RPMI7951 (cell line): Measurements from ENCODE around the gene LAMA5. TPM values are rescaled to one million over a fixed set of nuclear protein-coding genes. Genes with fewer than 3 reads are reported as not detected.
A peak's percentile ranks its signal among the peaks of the same experiment; 100 is the strongest.

Experiments used
- DNase-seq: peaks from one replicate; pipeline ENCODE4 v3.0.0-alpha.2; 2012; ENCODE audit warnings: low read depth
- total RNA-seq: library from RNA; depleted of rRNA; stranded (reverse); fragments of >200 nt; shearing (Covaris generic); gene quantifications from 2 replicates; pipeline ENCODE4 v1.2.3, GENCODE V29; 2014

The LAMA5 gene
- total RNA-seq, 1 experiment from 2014 or later = 36.6 TPM

GRCh38 chr20:62303340-62304226 is 63.5 kb downstream of the LAMA5 start:
- DNase-seq = peak; percentile 44

DNA sequence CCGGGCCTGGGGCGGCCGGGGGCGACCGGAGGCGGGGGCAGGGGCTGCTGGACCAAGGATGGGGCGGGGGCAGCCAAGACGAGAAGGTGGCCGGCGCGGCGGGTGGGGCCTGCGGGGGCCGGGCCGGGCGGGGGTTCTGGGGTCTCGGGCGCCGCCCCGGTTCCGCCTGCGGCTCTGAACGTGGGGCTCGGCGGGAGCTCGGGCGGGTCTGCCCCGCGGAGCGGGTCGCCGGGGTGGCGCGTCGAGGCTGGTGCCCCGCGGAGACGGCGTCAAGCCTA is 64.1 kb downstream of the LAMA5 start:
- DNase-seq = no peak

DNA sequence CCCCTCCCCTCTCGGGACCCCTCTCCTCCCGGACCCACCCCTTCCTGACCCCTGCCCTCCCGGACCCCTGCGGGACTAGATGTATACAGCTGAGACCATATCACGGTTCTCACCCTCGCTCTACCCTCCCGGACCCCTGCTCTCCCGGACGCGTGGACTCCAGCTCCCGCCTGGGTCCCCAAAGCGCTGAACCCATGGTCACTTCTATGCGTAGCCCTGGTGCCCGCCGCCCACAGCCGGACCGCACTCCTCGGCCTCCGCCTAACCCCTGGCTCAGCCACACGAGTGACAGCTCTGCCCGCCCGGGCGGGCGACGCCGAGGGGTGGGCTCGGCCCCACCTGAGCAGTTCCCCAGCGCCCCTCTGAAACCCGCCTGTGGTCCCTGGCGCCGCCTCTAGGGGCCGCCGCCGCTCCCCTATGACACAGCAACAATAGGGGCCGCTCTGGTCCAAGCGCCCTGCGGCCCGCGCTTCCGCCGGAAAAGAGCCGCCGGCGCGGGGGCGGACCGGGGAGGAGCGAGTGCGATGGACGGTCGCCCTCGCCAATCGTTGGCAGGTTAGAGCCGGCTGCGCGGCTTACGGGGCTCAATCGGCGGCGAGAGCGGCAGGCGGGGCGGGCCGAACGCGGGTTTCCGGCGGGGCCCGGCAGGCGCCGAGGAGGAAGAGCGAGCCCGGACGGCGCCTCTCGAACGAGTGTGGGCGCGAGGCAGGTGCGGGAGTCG is 64.6 kb downstream of the LAMA5 start, which contains the start of gene ADRM1:
TSS of gene ADRM1 (plus strand) at position 657 of the 721 bp plus-strand sequence. CDS start 572 bp downstream, outside the sequence.
- peak; percentile 98 for DNase-seq

DNA sequence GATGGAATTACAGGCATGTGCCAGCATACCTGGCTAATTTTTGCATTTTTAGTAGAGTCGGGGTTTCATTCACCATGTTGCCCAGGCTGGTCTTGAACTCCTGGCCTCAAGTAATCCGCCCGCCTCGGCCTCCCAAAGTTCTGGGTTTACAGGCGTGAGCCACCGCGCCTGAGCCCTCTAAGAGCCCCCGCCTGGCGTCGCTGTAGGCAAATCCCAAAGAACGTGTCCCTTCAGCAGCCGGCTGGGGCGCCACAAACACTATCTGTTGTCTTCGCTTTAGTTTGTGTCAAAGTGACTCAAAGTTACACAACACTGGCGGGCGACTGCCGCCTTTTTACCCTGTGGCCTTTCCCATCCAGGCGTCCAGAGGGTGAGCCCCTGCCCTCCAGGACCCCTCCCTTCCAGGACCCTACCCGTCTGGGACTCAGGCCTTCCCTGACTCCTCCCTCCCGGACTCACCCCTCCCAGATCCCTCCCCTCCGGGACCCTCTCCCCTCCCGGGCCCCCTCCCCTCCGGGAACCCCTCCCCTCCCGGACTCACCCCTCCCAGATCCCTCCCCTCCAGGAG is 65.3 kb downstream of the LAMA5 start:
- DNase-seq = peak; percentile 97

DNA sequence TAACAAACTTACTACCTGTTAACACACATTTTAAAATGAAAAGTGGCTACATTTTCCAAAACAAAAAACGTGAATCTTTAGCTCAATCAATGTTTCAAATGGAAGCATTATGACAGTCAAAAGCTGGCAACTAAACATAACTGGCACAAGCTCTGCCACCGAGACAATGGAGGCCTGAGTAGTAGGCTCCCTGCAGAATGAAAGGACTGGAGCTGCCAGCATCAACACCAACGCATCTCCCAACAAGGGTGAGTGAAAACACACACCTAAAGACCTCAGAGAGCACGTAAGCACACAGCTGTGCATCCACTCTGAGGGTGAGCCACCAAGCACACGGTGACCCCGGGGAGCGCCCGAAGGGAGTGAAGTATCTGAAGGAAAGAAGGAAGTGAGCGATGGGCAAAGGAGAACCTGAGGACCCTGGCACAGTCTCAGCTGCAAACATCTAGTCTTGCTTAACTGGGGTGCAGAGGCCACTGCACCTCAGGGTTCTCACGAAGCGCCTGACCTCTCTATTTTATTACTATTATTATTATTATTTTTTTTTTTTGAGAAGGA is 65.9 kb downstream of the LAMA5 start:
- no peak for DNase-seq

- DNase-seq = no peak
These were observed 66.8 kb downstream of the LAMA5 start for GRCh38 chr20:62300319-62300718.

GRCh38 chr20:62299666-62300236 is 67.4 kb downstream of the LAMA5 start:
- no peak for DNase-seq

- DNase-seq = no peak
These were observed 68.4 kb downstream of the LAMA5 start for GRCh38 chr20:62298577-62299249.

GRCh38 chr20:62297449-62298227 is 69.5 kb downstream of the LAMA5 start:
- DNase-seq = no peak

DNA sequence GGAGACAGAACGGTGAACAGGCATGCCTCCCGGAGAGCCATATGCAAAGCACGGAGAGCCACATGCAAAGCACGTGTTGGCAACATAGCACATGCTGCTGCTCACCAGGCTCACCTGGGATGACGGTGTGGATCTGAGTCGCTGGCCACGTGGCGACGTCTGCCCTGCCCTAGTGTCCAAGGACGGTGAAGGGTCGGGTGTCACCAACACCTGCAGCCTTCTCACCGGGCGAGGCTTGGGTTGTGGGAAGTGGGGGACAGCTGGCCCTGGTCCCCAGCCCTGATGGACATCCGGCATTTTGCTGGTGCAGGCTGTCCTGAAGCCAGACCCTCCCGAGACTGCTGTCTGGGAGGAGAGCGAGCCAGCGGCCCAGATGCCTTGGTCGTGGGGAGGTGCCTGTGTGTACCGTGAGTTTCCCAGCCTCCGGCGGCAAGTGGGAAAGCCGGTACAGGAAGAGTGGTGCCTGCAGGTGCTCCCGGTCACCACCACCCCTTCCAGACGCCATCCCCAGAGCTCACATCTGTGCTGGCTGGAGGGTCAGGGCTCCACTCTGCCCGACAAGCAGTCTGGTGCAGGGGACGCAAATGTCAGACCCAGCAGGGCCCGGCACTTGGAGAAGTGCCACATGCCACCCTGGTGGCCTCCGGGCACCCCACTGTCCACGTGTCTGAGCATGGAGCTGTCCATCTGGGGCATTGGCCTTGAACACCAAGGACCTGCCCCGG is 70.2 kb downstream of the LAMA5 start:
- no peak for DNase-seq

GRCh38 chr20:62294516-62294915 is 72.6 kb downstream of the LAMA5 start:
- no peak for DNase-seq

- no peak for DNase-seq
These were observed 73.2 kb downstream of the LAMA5 start for GRCh38 chr20:62293946-62294345.

DNA sequence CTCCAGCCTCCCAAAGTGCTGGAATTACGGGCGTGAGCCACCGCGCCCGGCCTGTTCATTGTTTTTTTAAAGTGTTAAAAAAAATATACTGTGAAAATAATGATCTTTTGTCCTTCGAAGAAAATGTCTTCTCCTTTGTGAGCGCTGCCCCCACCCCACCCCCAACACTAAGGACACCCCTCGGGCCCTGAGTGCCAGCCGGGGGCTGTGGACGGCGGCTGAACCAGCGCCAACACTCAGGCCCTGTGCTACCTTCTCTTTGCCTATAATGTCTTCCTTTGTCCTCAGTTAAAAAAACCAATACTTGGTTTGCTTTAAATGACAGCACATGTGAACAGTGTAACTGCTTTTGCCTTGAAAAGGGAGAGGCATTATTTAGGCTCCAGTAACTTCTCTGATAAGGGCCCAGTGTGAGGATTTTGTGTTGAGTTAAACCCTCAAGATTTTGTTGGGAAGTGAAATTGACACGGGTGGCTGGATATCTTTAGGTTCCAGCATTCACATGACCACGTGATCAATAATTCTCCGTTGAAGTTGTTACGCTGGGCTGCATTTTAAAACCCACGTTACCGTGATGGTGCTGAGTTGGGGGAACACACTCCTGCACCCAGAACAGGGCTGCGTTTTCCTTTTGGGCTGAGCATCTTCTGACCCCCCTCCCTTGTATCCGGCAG is 73.9 kb downstream of the LAMA5 start:
- DNase-seq = no peak

DNA sequence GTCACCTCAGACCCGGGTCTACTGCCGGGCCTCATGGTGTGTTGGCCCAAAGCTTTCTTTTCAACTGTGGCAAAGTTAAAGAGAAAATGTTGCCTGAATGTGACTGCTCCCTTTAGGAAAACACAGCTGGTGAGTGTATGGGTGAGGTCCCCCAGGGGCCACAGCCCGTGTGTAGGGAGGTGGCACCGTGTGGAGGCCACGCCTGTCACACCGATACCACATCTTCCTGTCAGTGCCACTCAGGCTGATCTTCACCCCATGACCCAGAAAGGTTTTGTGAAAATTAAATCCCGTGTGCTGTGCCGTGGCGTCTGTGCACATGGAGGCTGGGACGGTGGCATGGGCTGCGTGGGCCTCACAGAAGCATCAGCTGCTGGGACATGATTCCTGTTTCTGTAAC is 75.0 kb downstream of the LAMA5 start:
- DNase-seq = no peak

GRCh38 chr20:62291251-62292066 is 75.7 kb downstream of the LAMA5 start:
- DNase-seq = no peak

DNA sequence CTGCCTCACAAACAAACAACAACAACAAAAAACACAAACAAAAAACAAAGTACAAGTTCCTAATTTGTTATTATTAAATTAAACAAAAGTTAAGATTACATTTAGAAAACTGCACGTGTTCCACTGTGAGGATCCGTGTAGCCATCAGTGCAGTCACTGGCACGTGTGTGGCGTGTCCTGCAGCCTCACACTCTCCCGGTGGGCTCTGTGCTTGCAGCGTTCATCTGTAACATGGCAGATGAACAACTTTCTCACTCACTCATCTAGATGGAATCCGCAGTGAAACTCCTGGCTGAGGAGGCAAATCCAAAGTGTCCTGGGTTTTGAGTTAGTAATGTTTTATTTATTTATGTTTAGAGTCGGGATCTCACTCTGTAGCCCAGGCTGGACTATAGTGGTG is 77.2 kb downstream of the LAMA5 start:
- DNase-seq = no peak

DNA sequence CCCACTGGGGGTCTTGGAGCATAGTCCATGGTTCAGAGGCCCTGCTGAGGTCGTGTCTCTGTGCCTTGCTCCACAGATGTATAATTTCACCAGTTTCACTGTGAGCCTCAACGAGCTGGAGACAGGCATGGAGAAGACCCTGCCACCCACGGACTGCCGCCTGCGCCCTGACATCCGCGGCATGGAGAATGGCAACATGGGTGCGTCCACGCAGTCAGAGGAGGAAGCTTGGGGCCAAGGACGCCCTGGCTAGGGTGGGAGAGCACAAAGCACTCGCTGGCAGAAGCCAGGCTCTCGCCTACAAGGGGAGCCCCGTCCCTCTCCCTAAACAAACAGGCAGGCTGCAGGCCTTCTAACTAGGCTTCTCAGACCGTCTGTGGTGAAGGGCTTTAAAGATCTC is 78.0 kb downstream of the LAMA5 start:
- DNase-seq = no peak

GRCh38 chr20:62288535-62289105 is 78.5 kb downstream of the LAMA5 start:
- no peak for DNase-seq
